LNCAP (cell line): ENCODE data around the gene SEC31B.

Source experiments
- TF ChIP-seq, protein P1 (sequence below): fragments of 450-650 bp; IDR thresholded peaks from 2 replicates; pipeline ENCODE4 v1.5.1; 2017; ENCODE audit warnings: mild to moderate bottlenecking

SEC31B gene, protein sequence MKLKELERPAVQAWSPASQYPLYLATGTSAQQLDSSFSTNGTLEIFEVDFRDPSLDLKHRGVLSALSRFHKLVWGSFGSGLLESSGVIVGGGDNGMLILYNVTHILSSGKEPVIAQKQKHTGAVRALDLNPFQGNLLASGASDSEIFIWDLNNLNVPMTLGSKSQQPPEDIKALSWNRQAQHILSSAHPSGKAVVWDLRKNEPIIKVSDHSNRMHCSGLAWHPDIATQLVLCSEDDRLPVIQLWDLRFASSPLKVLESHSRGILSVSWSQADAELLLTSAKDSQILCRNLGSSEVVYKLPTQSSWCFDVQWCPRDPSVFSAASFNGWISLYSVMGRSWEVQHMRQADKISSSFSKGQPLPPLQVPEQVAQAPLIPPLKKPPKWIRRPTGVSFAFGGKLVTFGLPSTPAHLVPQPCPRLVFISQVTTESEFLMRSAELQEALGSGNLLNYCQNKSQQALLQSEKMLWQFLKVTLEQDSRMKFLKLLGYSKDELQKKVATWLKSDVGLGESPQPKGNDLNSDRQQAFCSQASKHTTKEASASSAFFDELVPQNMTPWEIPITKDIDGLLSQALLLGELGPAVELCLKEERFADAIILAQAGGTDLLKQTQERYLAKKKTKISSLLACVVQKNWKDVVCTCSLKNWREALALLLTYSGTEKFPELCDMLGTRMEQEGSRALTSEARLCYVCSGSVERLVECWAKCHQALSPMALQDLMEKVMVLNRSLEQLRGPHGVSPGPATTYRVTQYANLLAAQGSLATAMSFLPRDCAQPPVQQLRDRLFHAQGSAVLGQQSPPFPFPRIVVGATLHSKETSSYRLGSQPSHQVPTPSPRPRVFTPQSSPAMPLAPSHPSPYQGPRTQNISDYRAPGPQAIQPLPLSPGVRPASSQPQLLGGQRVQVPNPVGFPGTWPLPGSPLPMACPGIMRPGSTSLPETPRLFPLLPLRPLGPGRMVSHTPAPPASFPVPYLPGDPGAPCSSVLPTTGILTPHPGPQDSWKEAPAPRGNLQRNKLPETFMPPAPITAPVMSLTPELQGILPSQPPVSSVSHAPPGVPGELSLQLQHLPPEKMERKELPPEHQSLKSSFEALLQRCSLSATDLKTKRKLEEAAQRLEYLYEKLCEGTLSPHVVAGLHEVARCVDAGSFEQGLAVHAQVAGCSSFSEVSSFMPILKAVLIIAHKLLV

DNA sequence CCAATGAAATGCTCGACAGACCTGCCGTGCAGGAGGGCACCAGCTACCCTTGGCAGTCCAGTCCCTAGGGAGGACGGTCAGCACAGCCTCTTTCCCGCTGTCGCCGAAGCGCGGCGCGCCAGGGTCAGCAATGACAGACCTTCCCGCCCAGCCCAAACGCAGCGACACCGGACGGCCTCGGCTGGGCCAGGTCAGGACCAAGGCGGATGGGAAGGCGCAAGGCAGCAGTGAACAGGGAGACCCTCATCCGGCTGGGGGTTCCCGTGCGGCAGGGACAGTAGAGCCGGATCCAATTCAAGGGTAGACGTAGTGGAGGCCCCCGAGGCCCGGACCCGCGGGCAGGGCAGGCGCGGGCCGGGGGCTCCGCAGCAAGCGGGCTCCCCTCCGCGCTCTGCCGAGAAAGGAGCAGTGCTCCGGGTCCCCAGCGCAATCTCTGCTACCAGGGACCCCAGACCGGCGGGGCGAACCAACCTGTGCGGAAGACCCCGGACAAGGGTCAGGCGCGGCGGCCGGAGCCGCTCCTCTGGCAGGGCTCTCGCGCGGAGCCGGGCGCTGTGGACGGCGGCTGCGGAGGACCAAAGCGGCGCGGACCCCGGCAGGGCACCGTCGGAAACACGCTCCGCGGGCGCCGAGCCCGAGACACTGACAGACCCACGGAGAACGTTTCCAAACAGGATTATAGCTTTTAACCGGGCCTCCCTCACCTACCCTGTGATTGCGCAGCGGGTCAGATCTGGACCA, at the start of gene SEC31B:
Gene SEC31B, minus strand, starts transcription at position 551 of the 741 bp plus-strand sequence. CDS start 2,909 bp downstream, outside the sequence.
- TF ChIP-seq, protein P1, sequence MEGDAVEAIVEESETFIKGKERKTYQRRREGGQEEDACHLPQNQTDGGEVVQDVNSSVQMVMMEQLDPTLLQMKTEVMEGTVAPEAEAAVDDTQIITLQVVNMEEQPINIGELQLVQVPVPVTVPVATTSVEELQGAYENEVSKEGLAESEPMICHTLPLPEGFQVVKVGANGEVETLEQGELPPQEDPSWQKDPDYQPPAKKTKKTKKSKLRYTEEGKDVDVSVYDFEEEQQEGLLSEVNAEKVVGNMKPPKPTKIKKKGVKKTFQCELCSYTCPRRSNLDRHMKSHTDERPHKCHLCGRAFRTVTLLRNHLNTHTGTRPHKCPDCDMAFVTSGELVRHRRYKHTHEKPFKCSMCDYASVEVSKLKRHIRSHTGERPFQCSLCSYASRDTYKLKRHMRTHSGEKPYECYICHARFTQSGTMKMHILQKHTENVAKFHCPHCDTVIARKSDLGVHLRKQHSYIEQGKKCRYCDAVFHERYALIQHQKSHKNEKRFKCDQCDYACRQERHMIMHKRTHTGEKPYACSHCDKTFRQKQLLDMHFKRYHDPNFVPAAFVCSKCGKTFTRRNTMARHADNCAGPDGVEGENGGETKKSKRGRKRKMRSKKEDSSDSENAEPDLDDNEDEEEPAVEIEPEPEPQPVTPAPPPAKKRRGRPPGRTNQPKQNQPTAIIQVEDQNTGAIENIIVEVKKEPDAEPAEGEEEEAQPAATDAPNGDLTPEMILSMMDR, result no peak

DNA sequence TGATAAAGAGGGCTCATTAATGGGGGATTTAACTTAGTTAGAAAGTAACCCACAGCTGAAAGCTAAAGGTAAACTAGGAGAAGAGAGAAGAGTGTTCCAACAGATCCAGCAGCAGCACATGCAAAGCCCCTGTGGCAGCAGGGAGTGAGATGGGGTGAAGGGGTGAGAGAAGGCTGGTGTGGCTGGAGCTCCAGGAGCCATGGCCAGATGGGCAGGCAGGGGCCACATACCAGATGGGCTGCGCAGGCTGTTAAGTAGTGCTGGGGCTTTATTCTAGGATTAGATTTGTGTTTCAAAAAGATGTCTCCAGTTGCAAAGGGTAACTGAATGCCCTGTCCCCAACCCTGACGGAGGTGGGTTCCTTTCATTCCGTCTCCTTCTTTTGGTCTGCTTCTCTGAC, 49.3 kb upstream of the SEC31B start:
- TF ChIP-seq, protein P1, result no peak

DNA sequence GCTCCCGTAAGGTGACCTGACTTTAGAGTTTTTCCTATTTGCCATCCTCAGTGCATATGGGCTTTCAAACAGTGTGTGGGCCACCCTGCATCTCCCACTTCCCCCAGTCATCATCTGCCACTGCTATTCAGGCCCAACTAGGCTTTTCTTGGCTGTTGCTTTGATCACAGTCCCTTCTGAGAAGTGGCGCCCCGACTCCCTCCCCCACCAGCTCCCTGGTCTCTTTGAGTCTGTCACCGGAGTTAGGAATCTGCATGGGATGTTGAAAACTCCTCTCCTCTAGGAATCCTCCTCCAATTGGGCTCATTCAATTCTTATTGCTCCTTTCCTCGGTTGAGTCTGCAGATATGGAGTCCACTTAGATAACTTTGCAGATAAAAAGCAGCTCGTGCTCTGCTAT, 48.2 kb upstream of the SEC31B start:
- TF ChIP-seq, protein P1, result no peak

DNA sequence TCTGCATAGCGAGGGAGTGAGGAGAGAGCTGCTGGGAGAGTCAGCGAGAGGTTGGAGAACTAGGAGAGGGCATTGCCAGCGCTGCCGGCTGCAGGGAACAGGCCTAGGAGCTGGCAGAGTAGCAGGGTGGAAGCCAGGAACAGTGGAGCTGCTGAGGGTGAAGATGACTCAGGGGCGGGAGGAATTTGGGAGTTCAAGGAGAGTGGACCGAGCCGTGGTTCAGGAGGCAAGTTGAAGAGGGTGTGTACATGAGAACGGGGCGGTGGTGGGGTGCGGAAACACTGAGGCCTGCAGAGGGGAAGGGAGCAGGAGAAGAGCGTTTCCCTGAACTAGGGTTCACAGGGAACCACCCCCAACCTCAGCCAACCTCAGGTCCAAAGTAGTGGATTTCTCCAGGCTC, 47.6 kb upstream of the SEC31B start:
- TF ChIP-seq, protein P1, result no peak

DNA sequence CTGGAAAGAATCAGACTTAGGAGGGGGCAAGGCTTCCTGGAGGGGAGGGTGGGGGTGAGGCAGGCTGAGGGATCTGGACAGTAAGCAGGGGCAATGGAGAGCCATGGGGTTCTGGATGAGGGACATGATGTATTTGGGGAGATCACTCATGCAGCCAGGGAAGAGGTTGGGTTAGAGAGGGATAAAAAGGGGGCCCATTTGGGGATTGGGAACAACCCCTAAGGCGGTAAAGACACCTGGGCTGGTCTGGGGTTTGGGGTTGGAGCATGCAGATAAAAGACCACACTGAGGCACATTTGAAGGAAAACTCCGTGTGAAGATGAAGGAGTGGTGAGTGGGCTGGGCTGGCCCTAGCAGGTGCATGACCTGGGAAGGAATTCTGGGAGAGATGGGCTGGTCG, 46.9 kb upstream of the SEC31B start:
- TF ChIP-seq, protein P1, result no peak

DNA sequence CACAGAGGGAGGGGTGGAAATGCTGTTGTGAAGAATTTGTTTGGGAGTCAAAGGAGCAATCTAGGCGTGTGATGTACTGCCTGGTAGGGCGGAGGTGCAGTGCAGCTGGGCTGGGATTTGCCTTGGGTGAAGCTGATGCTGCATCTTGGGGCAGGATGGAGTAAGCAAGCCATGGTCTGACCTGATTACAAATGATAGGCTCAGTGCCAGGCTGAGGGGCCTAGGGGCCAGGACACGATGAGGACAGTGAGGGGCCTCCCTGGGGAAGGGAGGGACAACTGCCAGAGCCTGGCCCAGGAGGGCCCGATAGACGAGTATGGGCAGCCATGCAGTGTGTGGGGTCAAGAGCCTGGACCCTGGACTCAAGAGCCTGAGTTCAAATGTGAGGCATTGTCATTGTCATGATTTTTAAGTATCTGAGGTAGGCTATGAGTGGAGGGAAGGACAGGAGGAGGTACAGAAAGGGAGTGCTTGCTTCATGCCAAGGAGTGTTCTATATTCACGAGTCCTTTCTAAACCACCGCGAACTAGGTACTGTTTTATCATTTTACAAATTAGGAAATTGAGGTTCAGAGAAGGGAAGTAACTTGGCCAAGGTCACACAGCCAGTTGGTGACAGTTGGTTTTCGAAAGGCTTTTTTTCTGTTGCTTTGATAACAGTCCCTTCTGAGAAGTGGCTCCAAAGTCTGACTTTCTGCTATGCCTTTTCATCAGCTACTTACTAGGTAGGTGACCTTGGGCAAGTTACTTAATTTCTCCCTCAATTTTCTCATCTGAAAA, 45.7 kb upstream of the SEC31B start:
- TF ChIP-seq, protein P1, result no peak
